Epidermal melanocyte (primary cell): Measurements from ENCODE around the gene DNAJC5.
A peak's percentile ranks its signal among the peaks of the same experiment; 100 is the strongest.

ENCODE experiments used
- DNase-seq: peaks from one replicate; pipeline ENCODE4 v3.0.0; 2011; ENCODE audit warnings: low spot score; ENCODE audit not compliant: insufficient read length

The DNAJC5 gene

DNA sequence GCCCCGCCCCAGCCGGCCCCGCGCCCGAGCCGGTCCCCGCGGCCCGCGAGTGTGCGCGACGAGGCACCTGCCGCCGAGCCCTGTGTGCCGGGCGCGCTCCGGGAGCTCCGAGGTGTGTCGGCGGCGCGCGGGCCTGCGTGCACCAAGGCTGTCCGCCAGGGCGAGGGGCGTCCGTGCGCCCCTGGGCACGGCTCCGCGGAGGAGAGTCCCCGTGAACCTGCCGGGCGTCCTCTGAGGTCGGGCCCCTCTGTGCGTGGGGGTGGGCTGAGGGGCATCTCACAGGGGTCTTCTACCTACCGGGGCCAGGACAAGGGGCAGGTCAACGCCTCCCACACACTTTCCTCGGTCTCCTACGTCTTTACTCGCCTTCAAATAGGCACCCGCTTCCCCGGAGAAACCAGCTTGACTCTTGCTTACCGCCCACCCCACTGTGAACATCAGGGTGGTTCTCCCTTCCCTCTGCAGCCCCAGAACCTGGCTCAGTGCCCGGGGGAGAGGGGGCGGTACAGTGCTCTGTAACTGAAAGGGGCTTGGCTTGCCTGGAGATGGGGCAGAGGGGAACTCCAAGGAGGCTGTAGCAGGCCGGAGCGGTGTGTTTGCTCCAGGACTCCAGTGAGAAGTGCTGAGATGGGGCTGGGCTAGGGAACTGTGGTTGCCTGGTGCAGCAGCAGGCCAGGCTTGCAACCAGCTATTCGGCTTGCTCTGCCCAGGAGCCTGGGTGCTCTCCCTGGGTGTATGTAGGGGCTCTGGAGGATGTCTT is 84.8 kb downstream of the DNAJC5 start, which contains the start of gene SAMD10:
Gene SAMD10 (minus strand): TSS at position 86 of the 760 bp plus-strand sequence. CDS start 175 bp downstream, outside the sequence.
- DNase-seq = no peak

- DNase-seq = no peak
Measured at GRCh38 chr20:63980317-63980805, 85.4 kb downstream of the DNAJC5 start.

DNA sequence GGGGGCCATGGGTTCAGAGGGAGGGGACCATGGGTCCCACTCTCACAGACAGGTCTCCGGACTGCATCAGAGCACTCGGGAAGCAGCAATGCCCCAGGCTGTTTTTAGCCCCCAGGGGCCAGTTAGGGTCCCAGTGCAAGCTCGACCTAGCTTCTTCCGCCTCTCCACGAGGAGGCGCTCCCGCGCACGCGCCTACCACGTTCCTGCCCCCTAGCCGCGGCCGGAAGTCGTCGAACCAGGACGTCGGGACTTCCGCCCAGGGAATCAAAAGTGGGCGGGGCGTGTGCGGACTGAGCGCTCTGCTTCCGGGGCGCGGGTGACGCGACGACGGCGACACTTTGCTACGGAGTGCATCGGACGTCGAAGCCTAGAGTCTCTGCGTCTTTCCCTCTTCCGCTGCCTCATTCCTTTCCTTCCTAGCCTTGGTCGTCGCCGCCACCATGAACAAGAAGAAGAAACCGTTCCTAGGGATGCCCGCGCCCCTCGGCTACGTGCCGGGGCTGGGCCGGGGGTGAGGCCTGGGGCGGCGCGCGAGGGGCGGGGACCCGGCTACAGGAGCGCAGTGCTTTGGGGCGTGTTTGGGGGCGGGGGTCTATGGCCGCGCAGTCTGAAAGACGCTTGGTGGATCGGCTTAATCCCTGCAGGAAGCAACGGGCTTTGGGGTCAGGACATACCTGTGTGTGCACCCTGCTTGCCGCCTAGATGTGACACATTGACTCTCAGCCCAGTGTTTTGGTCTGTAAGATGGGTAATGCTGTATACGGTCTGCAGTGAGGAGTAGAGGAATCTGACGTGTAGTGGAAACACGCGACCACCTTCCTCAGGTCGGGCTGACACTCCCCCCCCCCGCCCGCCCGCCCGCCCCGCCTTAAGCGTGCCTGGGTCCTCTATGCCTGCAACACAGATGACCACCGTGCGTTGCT is 86.1 kb downstream of the DNAJC5 start, which contains the start of gene PRPF6:
Gene PRPF6 (plus strand): TSS at position 327 of the 923 bp plus-strand sequence. CDS start 114 bp downstream, at position 441.
- DNase-seq = peak; percentile 99

GRCh38 chr20:63982937-63983336 is 88.0 kb downstream of the DNAJC5 start:
- DNase-seq = no peak
